Lower lobe of right lung (tissue), 2 donors: ENCODE results near the gene TEX35. TPM values are rescaled to one million over a fixed set of nuclear protein-coding genes. Genes with fewer than 3 reads are reported as not detected.

ENCODE experiments used
- ATAC-seq, 2 donors: fragments of 200-7000 bp; cut with Tn5 transposase; one replicate each; pipeline ENCODE4 v1.9.1; 2020 to 2022; ENCODE audit warnings: mild to moderate bottlenecking in 2 of 2, moderate library complexity in 2 of 2
- DNase-seq: peaks from one replicate; pipeline ENCODE4 v3.0.0-alpha.2; 2020
- H3K27ac ChIP-seq: fragments of 200-600 bp; one replicate; pipeline ENCODE4 v1.8.0; 2022
- H3K27me3 ChIP-seq: fragments of 200-600 bp; one replicate; pipeline ENCODE4 v1.8.0; 2022; ENCODE audit warnings: low read depth
- H3K36me3 ChIP-seq: fragments of 200-600 bp; one replicate; pipeline ENCODE4 v1.8.0; 2022; ENCODE audit warnings: mild to moderate bottlenecking
- H3K4me1 ChIP-seq: fragments of 200-600 bp; one replicate; pipeline ENCODE4 v1.8.0; 2022
- H3K4me3 ChIP-seq: fragments of 200-600 bp; one replicate; pipeline ENCODE4 v1.8.0; 2022; ENCODE audit warnings: mild to moderate bottlenecking
- H3K9me3 ChIP-seq: fragments of 200-600 bp; one replicate; pipeline ENCODE4 v1.8.0; 2022
- CTCF ChIP-seq: fragments of 200-600 bp; IDR thresholded peaks from one replicate; pipeline ENCODE4 v1.8.0; 2022; ENCODE audit warnings: antibody characterized with exemption, mild to moderate bottlenecking
- intact Hi-C: fragments of 100-400 bp; cut with DNase I; formaldehyde crosslinking; loops from one replicate; pipeline ENCODE4 v1.11.0; 2022
- total RNA-seq: library from RNA; stranded (reverse); fragmentation: NEBNext Ultra II Directional; extraction: Animal tissue kit (Norgen Biotek cat#: 25700); gene quantifications from one replicate; pipeline ENCODE4 v1.2.1, GENCODE V29; 2021
- donor health status: DM: no; HTN: yes; CAD: no; lungs with severe emphysema.

The TEX35 gene
- total RNA-seq, 1 donor from 2014 or later: not detected

GRCh38 chr1:178509414-178510007 lies 3.4 kb upstream of the TEX35 start:
- Histone ChIP-seq H3K4me3 (no peak overlapping the region), H3K27me3 (no peaks in the 10 kb centered on the region), H3K4me1 (peaks cover 5% of the 10 kb centered on the region), H3K36me3 (no peaks in the 10 kb centered on the region), H3K9me3 (no peaks in the 10 kb centered on the region), H3K27ac (no peak overlapping the region)
- intact Hi-C loops: no loop called here
- no peak for DNase-seq
- no peak for TF ChIP-seq CTCF
- no peak for ATAC-seq

- ATAC-seq (no peak), DNase-seq (no peak)
- Histone ChIP-seq H3K27ac (no peak overlapping the region), H3K36me3 (no peaks in the 10 kb centered on the region), H3K9me3 (no peaks in the 10 kb centered on the region), H3K27me3 (no peaks in the 10 kb centered on the region), H3K4me1 (peaks cover 5% of the 10 kb centered on the region), H3K4me3 (no peak overlapping the region)
- intact Hi-C loops: no loop called here
- TF ChIP-seq CTCF: no peak
These were observed 2.8 kb upstream of the TEX35 start for GRCh38 chr1:178510155-178510554.

- Histone ChIP-seq H3K27me3 (no peaks in the 10 kb centered on the region), H3K27ac (no peak overlapping the region), H3K36me3 (no peaks in the 10 kb centered on the region), H3K4me3 (no peak overlapping the region), H3K4me1 (peaks cover 5% of the 10 kb centered on the region), H3K9me3 (no peaks in the 10 kb centered on the region)
- TF ChIP-seq CTCF: no peak
- intact Hi-C loops: no loop called here
- peak; percentile 43 to 53 for ATAC-seq
- no peak for DNase-seq
These were observed 522 bp downstream of the TEX35 start for GRCh38 chr1:178513278-178513983.

- Histone ChIP-seq H3K4me3 (no peak overlapping the region), H3K9me3 (no peaks in the 10 kb centered on the region), H3K27ac (no peak overlapping the region), H3K4me1 (peaks cover 5% of the 10 kb centered on the region), H3K36me3 (no peaks in the 10 kb centered on the region), H3K27me3 (no peaks in the 10 kb centered on the region)
- DNase-seq: no peak
- no peak for TF ChIP-seq CTCF
- no peak for ATAC-seq
- intact Hi-C loops: no loop called here
These were observed 3.2 kb downstream of the TEX35 start for GRCh38 chr1:178516110-178516509.

GRCh38 chr1:178518894-178519293 lies 6.0 kb downstream of the TEX35 start:
- TF ChIP-seq CTCF: no peak
- intact Hi-C loops: no loop called here
- DNase-seq (no peak), ATAC-seq (no peak)
- no peaks in the 10 kb centered on the region for H3K9me3 ChIP-seq
- peaks cover 1% of the 10 kb centered on the region for H3K4me1 ChIP-seq
- H3K36me3 ChIP-seq: no peaks in the 10 kb centered on the region
- H3K27me3 ChIP-seq: no peaks in the 10 kb centered on the region
- no peak overlapping the region for H3K4me3 ChIP-seq
- H3K27ac ChIP-seq: no peak overlapping the region
